SK-N-SH treated with all-trans-retinoic acid at 6 μM for 48 hours (cell line): ENCODE results near the gene TET2.

Experiments used
- TF ChIP-seq, protein P1 (sequence below): fragments of 250-450 bp; sonication (Bioruptor Pico); IDR thresholded peaks from 2 replicates; pipeline ENCODE4 v1.8.0; 2020; ENCODE audit warnings: mild to moderate bottlenecking, moderate library complexity, borderline replicate concordance
- TF ChIP-seq, protein P2 (sequence below): fragments of 250-450 bp; sonication (Bioruptor Pico); IDR thresholded peaks from 2 replicates; pipeline ENCODE4 v1.5.1; 2020; ENCODE audit warnings: low read depth, mild to moderate bottlenecking, moderate library complexity

GRCh38 chr4:105171912-105172311 is 25.2 kb downstream of the TET2 start:
- TF ChIP-seq, protein P1, sequence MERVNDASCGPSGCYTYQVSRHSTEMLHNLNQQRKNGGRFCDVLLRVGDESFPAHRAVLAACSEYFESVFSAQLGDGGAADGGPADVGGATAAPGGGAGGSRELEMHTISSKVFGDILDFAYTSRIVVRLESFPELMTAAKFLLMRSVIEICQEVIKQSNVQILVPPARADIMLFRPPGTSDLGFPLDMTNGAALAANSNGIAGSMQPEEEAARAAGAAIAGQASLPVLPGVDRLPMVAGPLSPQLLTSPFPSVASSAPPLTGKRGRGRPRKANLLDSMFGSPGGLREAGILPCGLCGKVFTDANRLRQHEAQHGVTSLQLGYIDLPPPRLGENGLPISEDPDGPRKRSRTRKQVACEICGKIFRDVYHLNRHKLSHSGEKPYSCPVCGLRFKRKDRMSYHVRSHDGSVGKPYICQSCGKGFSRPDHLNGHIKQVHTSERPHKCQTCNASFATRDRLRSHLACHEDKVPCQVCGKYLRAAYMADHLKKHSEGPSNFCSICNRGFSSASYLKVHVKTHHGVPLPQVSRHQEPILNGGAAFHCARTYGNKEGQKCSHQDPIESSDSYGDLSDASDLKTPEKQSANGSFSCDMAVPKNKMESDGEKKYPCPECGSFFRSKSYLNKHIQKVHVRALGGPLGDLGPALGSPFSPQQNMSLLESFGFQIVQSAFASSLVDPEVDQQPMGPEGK (CRISPR knock-in tag), result no peak
- TF ChIP-seq, protein P2, sequence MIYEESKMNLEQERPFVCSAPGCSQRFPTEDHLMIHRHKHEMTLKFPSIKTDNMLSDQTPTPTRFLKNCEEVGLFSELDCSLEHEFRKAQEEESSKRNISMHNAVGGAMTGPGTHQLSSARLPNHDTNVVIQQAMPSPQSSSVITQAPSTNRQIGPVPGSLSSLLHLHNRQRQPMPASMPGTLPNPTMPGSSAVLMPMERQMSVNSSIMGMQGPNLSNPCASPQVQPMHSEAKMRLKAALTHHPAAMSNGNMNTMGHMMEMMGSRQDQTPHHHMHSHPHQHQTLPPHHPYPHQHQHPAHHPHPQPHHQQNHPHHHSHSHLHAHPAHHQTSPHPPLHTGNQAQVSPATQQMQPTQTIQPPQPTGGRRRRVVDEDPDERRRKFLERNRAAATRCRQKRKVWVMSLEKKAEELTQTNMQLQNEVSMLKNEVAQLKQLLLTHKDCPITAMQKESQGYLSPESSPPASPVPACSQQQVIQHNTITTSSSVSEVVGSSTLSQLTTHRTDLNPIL (CRISPR knock-in tag), result no peak
